ENCODE measurements around the gene KLHL17. TPM values are rescaled to one million over a fixed set of nuclear protein-coding genes. Genes with fewer than 3 reads are reported as not detected.

The KLHL17 gene
- total RNA-seq, 1 donor from 2014 or later: 10.6 TPM

DNA sequence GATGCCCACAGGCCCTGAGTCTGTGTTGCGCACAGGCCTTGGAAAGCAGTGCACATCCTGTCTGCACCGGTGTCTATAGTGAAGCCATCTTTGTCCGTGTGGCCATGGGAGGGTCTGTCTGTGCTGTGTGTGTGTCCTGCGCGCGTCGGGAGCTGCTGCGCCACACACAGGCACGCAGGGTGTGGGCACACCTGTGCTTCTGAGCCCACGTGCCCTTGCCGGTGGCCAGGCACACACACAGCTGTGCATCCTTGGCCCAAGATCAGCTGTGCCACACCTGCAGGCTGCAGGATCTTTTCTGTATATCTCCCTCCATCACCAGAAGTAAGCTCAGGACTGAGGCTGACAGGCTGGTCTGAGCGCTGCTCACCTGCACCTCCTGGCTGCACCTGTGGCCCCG is 39.9 kb upstream of the KLHL17 start:
- intact Hi-C loops (cut with DNase I): no loop called here
- DNase-seq (ENCODE audit: low spot score) (no peak), ATAC-seq (no peak)

DNA sequence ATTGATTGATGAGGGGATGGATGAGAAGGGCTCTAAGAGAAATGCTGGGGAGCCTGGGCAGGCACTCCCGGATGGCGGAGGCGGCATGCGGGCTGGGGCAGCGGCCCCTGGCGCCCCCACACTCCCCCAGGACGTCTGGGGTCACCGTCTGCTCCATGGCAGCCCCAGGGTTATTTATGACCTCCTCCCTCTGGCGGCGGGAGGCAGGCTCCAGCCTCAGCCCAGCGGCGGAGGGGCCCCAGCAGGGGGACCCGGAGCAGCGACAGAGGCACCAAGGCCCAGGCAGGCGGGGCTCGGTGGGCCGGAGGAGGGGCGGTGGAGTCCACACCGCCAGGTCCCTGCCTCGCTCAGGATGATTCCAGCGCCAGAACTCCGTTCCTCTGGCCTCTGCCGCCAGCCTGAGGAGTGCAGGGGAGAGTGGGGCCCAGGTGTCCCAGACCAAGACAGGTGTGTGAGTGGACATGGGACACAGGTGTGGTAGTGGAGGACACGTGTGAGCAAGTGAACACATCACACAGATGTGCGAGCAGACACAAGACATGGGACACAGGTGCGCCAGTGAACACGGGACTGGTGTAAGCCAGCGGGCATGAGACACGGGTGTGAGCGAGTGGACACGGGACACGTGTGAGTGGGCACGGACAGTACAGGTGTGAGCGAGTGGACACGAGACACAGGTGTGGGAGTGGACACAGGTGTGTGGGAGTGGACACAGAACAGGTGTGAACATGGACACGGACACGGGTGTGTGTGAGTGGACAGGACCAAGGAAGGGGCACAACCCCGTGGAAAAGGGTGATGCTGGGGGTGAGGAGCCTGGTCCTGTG is 39.2 kb upstream of the KLHL17 start:
- intact Hi-C loops (cut with DNase I): no loop called here
- DNase-seq (ENCODE audit: low spot score): no peak
- peak; percentile 77 for ATAC-seq

DNA sequence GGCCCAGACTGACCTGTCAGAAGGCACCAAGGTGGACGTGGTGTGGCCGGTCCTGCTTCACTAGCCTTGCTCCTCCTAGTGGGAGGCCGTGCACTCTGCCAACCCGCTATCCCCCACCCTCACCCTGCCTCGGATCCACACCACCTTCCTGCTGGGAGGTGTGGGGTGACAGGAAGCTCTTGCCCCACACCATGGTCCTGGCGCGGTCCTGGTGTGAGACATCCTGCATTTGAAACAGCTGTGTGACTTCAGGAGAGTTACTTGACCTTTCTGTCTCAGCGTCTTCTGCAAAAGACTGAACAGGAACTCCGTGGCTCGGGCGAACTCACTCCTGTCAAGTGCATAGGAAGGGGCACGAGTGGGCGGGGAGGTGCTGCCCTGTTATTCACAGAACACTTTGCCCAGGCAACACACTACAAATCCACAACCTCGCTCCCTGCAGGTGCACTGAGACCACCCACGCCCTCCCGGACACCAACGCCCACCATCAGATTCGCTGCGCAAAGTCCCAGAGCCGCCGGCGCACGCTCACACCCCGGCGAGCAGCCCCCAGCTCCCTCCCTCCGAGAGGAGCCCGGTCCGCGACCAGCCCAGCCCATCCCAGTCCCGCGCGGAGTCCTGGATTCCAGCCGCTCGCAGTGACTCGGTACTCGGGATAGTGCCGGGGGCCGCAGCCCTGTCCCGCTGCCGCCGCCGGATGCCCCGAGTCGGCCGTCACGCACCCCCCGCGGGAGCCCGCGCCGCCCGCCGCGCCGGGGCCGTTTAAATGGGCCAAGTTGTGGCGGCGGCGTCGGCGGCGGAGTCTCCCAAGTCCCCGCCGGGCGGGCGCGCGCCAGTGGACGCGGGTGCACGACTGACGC is 37.0 kb upstream of the KLHL17 start, which contains the start of gene SAMD11:
TSS of gene SAMD11 (plus strand) at position 793 of the 860 bp plus-strand sequence. CDS start 509 bp downstream, outside the sequence.
- intact Hi-C loops (cut with DNase I): no loop called here
- ATAC-seq (peak; percentile 29), DNase-seq (ENCODE audit: low spot score) (peak; percentile 88)

DNA sequence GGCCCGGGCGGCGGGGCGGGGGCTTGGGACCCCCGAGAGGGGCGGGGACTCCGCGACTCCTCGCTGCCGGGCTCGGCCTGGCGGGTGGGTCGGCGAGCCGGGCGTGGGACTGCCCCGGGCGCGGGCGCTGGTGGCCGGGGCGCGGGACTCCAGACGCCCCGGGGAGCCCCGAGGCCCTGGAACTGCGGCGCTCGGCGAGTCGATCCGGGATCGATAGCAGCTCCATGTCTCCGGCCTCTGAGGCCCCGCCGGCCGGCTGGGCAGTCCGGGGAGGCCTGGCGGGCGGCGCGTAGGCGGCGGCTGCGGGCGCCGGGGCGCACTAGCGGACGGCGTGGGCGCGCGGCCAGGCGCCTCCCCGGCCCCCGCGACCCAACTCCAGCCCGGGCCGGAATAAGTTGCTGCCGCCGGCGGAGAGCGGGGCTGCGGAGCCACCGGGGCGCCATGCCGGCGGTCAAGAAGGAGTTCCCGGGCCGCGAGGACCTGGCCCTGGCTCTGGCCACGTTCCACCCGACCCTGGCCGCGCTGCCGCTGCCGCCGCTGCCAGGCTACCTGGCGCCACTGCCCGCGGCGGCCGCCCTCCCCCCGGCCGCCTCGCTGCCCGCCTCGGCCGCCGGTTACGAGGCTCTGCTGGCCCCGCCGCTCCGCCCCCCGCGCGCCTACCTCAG is 36.3 kb upstream of the KLHL17 start:
- ATAC-seq (no peak), DNase-seq (ENCODE audit: low spot score) (no peak)
- intact Hi-C loops (cut with DNase I): no loop called here

DNA sequence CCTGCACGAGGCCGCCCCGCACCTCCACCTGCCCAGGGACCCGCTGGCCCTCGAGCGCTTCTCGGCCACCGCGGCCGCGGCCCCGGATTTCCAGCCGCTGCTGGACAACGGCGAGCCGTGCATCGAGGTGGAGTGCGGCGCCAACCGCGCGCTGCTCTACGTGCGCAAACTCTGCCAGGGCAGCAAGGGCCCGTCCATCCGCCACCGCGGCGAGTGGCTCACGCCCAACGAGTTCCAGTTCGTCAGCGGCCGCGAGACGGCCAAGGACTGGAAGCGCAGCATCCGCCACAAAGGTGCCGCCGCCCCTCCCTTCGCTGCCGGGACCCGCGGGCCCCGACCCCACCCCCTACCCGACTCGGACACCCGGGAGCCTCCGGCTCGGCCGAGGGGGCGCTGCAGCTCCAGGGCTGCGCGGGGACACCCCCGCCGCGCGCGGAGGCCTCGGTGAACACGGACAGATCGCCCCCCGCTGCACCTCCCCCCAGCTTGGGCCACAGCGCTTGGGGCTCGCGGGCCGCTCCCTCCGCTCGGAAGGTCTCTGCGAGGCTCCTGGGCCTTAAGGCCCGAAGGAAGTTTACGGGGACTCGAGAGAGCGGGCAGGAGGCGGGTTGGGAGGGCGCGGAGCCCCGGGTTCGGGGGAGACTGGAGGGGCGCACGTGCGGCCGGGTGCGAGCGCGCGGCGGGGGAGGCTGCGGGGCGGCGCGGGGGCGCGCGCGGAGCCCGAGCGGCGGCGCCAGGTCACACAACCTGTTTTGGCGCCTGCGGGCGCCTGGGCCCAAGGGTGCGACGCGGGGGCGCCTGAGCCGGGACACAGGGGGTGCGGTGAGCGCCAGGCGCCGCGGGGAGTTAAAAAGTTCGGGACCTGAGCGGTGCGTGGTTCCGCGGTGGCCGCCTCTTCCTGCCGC is 35.5 kb upstream of the KLHL17 start:
- no peak for DNase-seq (ENCODE audit: low spot score)
- ATAC-seq: no peak
- intact Hi-C loops (cut with DNase I): no loop called here

DNA sequence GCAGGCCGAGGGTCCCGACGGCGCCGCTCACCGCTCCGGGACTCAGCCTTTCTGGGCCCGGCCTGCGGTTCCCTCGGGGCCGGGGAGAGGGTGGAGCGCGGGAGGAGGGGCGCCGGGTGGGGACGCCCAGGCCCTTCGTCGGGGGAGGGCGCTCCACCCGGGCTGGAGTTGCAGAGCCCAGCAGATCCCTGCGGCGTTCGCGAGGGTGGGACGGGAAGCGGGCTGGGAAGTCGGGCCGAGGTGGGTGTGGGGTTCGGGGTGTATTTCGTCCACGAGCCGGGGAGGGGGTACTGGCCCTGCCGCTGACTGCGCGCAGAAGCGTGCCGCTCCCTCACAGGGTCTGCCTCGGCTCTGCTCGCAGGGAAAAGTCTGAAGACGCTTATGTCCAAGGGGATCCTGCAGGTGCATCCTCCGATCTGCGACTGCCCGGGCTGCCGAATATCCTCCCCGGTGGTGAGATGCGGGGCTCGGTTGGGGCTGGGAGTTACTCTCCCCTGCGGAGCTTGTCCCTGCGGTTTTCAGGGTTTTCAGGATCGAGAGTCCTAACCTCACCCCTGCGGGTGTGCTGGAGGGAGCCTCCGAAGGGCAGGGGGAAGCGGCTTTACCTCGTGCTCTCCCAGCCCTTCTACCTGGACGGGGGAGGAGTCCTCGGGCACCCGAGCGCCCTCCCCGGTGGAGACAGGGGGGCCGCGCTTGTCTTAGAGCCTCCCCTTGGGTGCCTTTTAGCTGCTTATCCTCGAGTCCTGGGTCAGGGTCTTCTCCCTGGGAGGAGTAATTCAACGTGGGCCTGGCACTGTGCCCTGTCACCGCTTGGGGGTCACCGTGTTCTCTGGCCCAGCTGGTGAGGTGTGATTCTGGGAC is 34.6 kb upstream of the KLHL17 start:
- DNase-seq (ENCODE audit: low spot score) (no peak), ATAC-seq (no peak)
- intact Hi-C loops (cut with DNase I): no loop called here

DNA sequence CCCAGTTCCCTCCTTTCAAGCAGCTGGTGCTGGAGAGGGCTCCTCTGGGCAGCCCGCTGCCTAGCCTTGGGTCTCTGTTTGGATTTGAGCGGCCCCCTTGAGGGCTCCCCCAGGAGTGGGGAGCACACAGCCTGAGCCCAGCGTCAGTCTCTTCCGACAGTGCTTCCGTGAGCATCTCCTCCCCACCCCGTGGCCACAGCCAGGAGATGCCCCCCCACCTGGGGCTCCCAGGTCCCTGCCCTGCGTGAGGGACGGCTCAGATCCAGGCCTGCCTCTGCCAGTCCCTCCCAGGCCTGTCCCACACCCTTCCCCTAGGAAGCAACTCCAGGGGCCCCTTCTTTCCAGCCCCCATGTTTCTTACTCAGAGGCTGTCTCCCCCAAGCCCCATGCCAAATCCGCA is 33.1 kb upstream of the KLHL17 start:
- ATAC-seq: no peak
- no peak for DNase-seq (ENCODE audit: low spot score)
- intact Hi-C loops (cut with DNase I): no loop called here

DNA sequence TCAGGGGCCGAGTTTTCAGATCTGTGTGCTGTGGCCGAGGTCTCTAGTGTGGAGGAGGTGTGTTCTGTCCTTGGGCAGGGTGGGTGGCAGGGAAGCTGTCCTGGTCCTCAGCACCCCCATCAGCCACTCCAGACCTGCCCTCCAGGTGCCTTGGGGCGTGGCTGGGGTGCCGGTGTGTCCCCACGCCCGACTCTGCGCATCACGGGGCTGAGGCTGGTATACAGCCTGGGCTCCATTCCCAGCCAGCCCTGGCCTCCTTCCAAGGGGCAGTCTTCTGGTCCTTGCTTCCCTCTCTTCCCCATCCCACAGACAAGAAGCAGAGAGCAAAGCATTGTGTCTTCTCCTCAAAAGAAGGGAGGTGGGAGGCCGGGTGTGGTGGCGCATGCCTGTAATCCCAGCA is 32.6 kb upstream of the KLHL17 start:
- DNase-seq (ENCODE audit: low spot score) (no peak), ATAC-seq (no peak)
- intact Hi-C loops (cut with DNase I): no loop called here

DNA sequence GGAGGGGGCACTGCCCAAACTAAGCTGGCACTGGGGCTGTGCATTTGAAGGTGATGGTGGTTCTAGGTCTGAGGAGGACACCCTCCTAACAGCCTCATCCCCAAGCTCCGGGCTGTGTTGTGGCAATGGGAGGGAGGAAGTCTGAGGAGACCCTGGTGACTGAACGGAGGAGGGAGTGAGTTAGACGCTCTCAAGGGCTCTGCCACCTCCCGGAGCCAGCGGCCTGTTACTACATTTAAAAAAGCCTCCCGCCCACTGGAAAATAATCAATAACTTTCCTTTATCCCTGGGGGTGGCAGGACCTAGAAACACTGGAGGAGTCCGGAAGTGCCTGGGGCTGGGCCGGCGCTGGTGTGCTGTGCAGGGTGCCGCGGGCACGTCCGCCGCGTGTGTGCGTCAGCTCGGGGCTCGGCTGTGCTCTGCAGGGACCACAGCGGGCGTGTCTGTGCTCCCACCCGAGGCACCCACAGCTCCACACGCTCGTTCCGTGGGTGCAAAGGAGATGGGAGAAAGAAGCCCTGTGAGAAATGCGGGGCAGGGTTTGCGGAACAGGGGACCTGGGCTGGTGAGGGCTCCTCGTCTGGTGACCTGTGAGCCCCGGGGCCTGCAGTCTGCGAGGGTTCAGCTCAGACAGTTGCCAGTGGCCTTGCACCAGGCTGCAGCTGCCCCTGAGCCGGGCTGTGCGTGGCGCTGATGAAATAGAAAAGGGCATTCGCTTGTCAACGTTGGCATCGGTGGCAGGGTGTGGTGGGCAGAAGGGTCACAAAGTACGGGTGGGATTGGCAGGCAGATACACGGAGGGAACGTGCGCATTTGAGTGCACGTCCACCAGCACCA is 31.3 kb upstream of the KLHL17 start:
- DNase-seq (ENCODE audit: low spot score) (no peak), ATAC-seq (no peak)
- intact Hi-C loops (cut with DNase I): no loop called here

DNA sequence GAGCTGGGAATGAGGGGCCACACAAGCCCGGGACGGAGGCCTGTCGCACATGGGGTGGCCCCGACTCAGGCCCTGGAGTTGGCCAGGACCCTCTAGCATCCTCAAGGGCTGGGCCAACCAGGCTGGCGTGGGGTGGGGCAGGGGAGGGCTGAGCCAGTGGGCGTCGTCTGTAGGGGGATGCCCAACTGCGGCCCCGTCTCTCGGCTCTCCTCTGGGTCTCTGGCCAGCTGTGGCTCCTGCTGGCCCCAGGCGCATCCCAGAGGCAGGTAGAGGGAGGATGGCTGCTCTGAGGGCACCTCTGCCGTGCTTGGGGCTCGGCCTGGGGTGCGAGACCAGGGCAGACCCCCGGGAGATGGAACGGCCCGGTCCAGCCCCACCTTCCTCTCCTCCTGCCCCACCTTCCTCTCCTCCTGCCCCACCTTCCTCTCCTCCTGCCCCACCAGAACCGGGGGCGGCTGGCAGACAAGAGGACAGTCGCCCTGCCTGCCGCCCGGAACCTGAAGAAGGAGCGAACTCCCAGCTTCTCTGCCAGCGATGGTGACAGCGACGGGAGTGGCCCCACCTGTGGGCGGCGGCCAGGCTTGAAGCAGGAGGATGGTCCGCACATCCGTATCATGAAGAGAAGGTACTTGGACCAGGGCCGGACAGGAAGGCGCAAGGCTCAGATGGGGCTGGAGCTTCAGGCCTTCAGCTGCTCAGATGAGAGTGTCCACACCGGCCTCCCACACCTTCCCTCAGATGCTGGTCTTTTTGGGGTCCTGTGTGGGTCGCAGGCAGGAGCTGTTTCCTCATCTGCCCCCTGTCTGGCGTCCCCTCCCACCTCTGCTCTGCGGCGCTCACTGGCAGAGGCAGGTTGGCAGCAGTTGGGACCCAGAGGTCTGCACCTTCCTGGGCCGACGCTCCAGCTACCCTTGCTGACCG is 30.4 kb upstream of the KLHL17 start:
- intact Hi-C loops (cut with DNase I): no loop called here
- ATAC-seq (no peak), DNase-seq (ENCODE audit: low spot score) (no peak)

DNA sequence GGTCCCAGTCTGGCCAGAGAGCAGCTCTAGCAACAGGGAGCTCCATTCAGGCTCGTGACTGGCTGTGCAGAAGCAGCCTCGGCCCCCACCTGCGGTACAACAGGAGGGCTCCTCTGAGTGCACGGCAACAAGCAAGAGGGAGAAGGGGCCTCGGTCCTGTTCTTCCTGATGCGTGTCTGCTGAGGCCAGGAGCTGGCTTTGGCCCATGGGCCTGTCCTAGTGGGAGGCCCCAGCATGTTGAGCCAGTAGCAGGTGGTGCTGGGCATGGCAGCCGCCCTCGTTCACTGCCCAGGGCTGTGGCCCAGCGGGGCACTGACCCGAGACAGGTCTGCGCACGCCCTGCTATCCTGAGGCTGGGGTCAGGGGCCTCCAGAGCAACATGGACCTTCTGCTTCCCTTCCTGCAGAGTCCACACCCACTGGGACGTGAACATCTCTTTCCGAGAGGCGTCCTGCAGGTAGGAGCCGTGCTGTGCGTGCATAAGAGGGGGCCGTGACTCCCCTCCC is 29.7 kb upstream of the KLHL17 start:
- ATAC-seq: no peak
- intact Hi-C loops (cut with DNase I): no loop called here
- no peak for DNase-seq (ENCODE audit: low spot score)

DNA sequence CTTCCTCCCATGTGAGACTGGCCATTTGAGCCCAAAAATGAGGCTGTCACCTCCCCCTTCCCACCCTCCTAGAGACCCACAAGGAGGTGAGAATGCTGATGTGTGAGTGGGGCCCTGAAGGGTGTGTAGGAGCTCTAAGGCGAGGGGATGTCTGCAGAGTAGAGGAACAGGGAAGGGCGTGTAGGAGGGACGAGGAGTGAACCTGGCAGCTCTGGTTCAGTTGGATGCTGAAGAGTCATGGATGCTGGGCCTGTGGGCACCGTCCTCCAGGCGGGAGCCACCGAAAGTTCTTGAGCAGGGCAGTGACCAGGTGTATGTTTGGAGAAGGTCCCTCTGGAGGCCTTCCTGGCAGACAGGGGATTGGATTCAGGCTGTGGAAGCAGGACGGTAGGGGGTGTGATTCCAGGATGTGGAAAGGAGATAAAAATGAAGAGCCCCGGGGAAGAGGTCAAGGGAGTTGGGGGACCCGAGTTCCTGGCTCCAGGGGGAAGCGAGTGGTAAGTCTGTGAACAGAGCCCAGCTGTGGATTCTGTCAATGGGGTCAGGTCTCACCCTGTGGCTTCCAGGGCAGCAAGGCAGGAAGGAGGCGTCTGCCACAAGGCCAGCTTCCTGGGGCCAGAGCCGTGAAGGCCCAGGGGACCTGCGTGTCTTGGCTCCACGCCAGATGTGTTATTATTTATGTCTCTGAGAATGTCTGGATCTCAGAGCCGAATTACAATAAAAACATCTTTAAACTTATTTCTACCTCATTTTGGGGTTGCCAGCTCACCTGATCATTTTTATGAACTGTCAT is 28.8 kb upstream of the KLHL17 start:
- intact Hi-C loops (cut with DNase I): no loop called here
- DNase-seq (ENCODE audit: low spot score): no peak

DNA sequence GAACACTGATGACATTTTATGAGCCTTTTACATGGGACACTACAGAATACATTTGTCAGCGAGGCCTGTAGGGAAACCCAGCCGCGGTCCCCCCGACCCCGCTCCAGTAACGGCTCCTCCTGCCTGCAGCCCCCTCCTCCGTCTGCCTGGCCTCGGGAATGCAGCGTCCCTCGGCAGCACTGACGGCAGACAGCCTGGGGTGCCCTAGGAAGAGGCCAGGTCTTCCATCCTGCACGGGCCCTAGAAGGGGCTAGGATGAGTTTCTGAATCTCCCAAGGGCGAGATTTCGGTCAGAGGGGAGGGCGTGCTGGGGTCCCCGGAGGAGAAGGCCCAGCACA is 28.2 kb upstream of the KLHL17 start:
- intact Hi-C loops (cut with DNase I): no loop called here
- no peak for ATAC-seq

More for the DNA sequence above, 28.8 kb upstream of the KLHL17 start:
- no peak for ATAC-seq

DNA sequence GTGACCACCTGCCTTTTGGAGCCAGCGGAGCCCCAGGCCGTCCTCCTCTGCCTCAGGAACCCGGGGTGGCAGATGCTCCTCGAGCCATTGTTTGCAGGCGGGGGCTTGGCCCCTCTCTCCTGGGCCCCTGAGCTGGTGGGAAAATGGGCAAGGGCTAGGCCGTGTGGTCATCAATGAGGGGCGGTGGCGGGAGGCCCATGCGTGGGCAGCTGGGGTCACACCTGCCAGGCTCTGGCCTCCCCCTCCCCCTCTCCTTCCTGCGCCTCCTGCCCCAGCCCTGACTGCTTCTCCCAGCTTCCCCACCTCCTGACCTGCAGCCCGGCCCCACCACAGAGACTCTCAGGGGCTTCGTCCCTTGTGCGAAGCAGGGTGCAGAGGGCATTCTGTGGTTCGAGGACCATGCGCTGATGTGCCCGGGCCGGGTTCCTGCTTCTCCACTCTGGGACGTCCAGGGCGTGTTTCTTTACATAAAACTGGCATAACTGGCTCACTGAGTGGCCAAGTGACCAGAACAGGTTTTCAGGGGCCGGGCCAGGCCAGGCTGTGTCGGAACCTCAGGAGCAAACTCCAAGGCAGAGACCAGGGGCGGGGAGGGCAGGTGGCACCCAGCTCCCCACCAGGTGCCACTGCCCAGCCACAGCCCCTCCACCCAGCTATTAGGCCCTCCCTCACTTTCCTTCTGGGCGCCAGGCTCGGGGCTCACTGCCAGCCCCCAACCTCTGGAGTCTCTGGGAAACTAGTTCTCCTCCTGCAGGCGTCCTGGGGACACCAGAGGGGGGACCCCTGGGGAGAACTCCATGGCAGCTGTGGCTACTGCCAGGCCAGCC is 27.4 kb upstream of the KLHL17 start:
- no peak for ATAC-seq
- DNase-seq (ENCODE audit: low spot score): no peak
- intact Hi-C loops (cut with DNase I): no loop called here

More for the DNA sequence above, 28.2 kb upstream of the KLHL17 start:
- DNase-seq (ENCODE audit: low spot score): no peak

Measured in sciatic nerve (tissue), 2 donors.